ENCODE measurements around the gene CHIC2. TPM values are rescaled to one million over a fixed set of nuclear protein-coding genes. Genes with fewer than 3 reads are reported as not detected.

CHIC2 gene
- total RNA-seq, 2 experiments from 2014 or later, result 30.4 to 38.6 TPM

DNA sequence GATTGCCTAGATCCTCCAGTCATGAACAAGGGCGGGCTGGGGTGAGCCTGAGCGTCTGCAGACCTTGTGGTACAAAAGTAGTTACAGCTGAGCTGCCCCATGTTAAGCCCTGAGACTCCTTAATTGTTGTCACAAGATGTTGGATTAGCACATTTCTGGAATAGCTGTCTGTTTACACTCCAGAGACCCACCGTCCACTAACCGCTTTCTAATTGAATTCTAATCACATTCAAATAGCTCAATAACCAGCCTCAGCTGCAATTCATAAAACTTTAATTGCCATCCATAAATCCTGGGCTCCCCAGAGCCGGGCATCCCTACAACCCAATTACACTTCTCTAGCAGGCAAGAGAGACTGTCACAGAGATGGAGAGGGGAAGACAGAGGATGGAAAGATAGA lies 34.0 kb upstream of the CHIC2 start:
- Histone ChIP-seq H3K4me1 (ENCODE audit: insufficient read depth, low read length, poor library complexity, severe bottlenecking) (peaks cover 29% of the 10 kb centered on the region), H3K27ac (ENCODE audit: low read depth, low read length, poor library complexity, severe bottlenecking) (no peak overlapping the region), H3K9me2 (ENCODE audit: insufficient read depth, low read length) (no peaks in the 10 kb centered on the region), H3K4me2 (ENCODE audit: low read length) (0 out of 2 replicates have a peak overlapping the region, but pooled peaks have one; percentile 36), H2AFZ (ENCODE audit: low read length) (peak overlapping the region; percentile 77; the same call in 1 of the 2 replicates), H3K4me3 (ENCODE audit: low read depth, low read length, poor library complexity, severe bottlenecking) (no peak overlapping the region), H3K79me2 (ENCODE audit: insufficient read depth, low read depth, low read length) (no peaks in the 10 kb centered on the region), H3K9me3 (ENCODE audit: low read length) (no peaks in the 10 kb centered on the region), H4K20me1 (ENCODE audit: insufficient read depth, low read length) (no peaks in the 10 kb centered on the region), H3K36me3 (ENCODE audit: insufficient read depth, low read length) (no peaks in the 10 kb centered on the region)
- POLR2A ChIA-PET, result interaction anchor here (0.7 to 1.4 kb wide), 2 partner anchors 15 to 27 kb away, joined by 3 read pairs; no protein-coding TSS in a partner anchor
- CTCF ChIA-PET (ENCODE audit: unreplicated experiment), result interaction anchor here (1.0 kb wide), 1 partner anchor 13 kb away, joined by 3 read pairs; no protein-coding TSS in a partner anchor
- DNase-seq (ENCODE audit: low spot score), result no peak
- intact Hi-C loops (cut with micrococcal nuclease; ENCODE audit: unreplicated experiment), result no loop called here
- no peak for TF ChIP-seq CTCF (conservative IDR thresholded peaks at IDR 0.05; ENCODE audit: low read length)
- no peak for TF ChIP-seq EZH2phosphoT487 (IDR thresholded peaks at IDR 0.05; ENCODE audit: borderline replicate concordance, low read depth, low read length)
- no TSS peak for BruUV-seq (replicated peaks)

GRCh38 chr4:54097152-54097551 lies 32.7 kb upstream of the CHIC2 start:
- TF ChIP-seq CTCF (conservative IDR thresholded peaks at IDR 0.05; ENCODE audit: low read length), result no peak
- no peak for TF ChIP-seq EZH2phosphoT487 (IDR thresholded peaks at IDR 0.05; ENCODE audit: borderline replicate concordance, low read depth, low read length)
- Histone ChIP-seq H3K4me1 (ENCODE audit: insufficient read depth, low read length, poor library complexity, severe bottlenecking) (peaks cover 30% of the 10 kb centered on the region), H3K36me3 (ENCODE audit: insufficient read depth, low read length) (no peaks in the 10 kb centered on the region), H3K4me2 (ENCODE audit: low read length) (no peak overlapping the region), H2AFZ (ENCODE audit: low read length) (no peak overlapping the region), H3K9me3 (ENCODE audit: low read length) (no peaks in the 10 kb centered on the region), H4K20me1 (ENCODE audit: insufficient read depth, low read length) (no peaks in the 10 kb centered on the region), H3K79me2 (ENCODE audit: insufficient read depth, low read depth, low read length) (no peaks in the 10 kb centered on the region), H3K9me2 (ENCODE audit: insufficient read depth, low read length) (no peaks in the 10 kb centered on the region), H3K4me3 (ENCODE audit: low read depth, low read length, poor library complexity, severe bottlenecking) (no peak overlapping the region), H3K27ac (ENCODE audit: low read depth, low read length, poor library complexity, severe bottlenecking) (no peak overlapping the region)
- ChIA-PET CTCF (ENCODE audit: unreplicated experiment) (no interaction called here), POLR2A (interaction anchor here (0.6 to 1.8 kb wide), 3 partner anchors 10 to 119 kb away, joined by 3 to 12 read pairs (median 3); no protein-coding TSS in a partner anchor)
- intact Hi-C loops (cut with micrococcal nuclease; ENCODE audit: unreplicated experiment), result no loop called here
- BruUV-seq (replicated peaks), result no TSS peak
- DNase-seq (ENCODE audit: low spot score), result no peak

- H3K36me3 ChIP-seq (ENCODE audit: insufficient read depth, low read length), result no peaks in the 10 kb centered on the region
- no peak for DNase-seq (ENCODE audit: low spot score)
- TF ChIP-seq EZH2phosphoT487 (IDR thresholded peaks at IDR 0.05; ENCODE audit: borderline replicate concordance, low read depth, low read length), result no peak
- BruUV-seq (replicated peaks), result no TSS peak
- H3K4me1 ChIP-seq (ENCODE audit: insufficient read depth, low read length, poor library complexity, severe bottlenecking), result peaks cover 38% of the 10 kb centered on the region
- no peaks in the 10 kb centered on the region for H4K20me1 ChIP-seq (ENCODE audit: insufficient read depth, low read length)
- H3K27ac ChIP-seq (ENCODE audit: low read depth, low read length, poor library complexity, severe bottlenecking), result no peak overlapping the region
- no peaks in the 10 kb centered on the region for H3K79me2 ChIP-seq (ENCODE audit: insufficient read depth, low read depth, low read length)
- no peak overlapping the region for H3K4me3 ChIP-seq (ENCODE audit: low read depth, low read length, poor library complexity, severe bottlenecking)
- CTCF ChIA-PET (ENCODE audit: unreplicated experiment), result no interaction called here
- intact Hi-C loops (cut with micrococcal nuclease; ENCODE audit: unreplicated experiment), result no loop called here
- no peak overlapping the region for H2AFZ ChIP-seq (ENCODE audit: low read length)
- H3K4me2 ChIP-seq (ENCODE audit: low read length), result no peak overlapping the region
- POLR2A ChIA-PET, result interaction anchor here (0.6 to 1.8 kb wide), 2 partner anchors 10 to 120 kb away, joined by 3 to 12 read pairs; no protein-coding TSS in a partner anchor
- no peaks in the 10 kb centered on the region for H3K9me3 ChIP-seq (ENCODE audit: low read length)
- no peaks in the 10 kb centered on the region for H3K9me2 ChIP-seq (ENCODE audit: insufficient read depth, low read length)
Measured at GRCh38 chr4:54096295-54096962, 32.0 kb upstream of the CHIC2 start.
